Kidney epithelial cell (primary cell): ENCODE measurements around the gene TRIM46. TPM values are rescaled to one million over a fixed set of nuclear protein-coding genes. Genes with fewer than 3 reads are reported as not detected.
A peak's percentile ranks its signal among the peaks of the same experiment; 100 is the strongest.
"Not testable (repeated sequence)": the region's sequence is repeated elsewhere in the genome, so short reads cannot be mapped to it uniquely, and the experiment has no call there.

Source experiments
- DNase-seq: peaks from one replicate; pipeline ENCODE4 v3.0.0-alpha.2; 2010; ENCODE audit warnings: low read depth
- H3K27me3 ChIP-seq: 2 replicates; pipeline ENCODE4 v1.6.0; 2011; ENCODE audit warnings: low read length; ENCODE audit not compliant: control insufficient read depth, insufficient read depth
- H3K36me3 ChIP-seq: 2 replicates; pipeline ENCODE4 v1.5.1; 2011; ENCODE audit warnings: low read length; ENCODE audit not compliant: control insufficient read depth, insufficient read depth
- H3K4me3 ChIP-seq: 2 replicates; pipeline ENCODE4 v1.5.1; 2011; ENCODE audit warnings: low read depth, mild to moderate bottlenecking, control low read depth, low read length
- total RNA-seq: library from RNA; depleted of rRNA; stranded (reverse); fragments of >200 nt; gene quantifications from 2 replicates; pipeline ENCODE4 v1.2.3, GENCODE V29; 2015
- TF ChIP-seq, protein P1 (sequence below): IDR thresholded peaks from 2 replicates; pipeline ENCODE4 v1.5.1; 2011; ENCODE audit warnings: mild to moderate bottlenecking, moderate library complexity, low read length, control low read depth, inconsistent platforms; ENCODE audit not compliant: insufficient read depth, poor library complexity, severe bottlenecking

The TRIM46 gene
- total RNA-seq, 1 donor from 2014 or later = 7.1 TPM

DNA sequence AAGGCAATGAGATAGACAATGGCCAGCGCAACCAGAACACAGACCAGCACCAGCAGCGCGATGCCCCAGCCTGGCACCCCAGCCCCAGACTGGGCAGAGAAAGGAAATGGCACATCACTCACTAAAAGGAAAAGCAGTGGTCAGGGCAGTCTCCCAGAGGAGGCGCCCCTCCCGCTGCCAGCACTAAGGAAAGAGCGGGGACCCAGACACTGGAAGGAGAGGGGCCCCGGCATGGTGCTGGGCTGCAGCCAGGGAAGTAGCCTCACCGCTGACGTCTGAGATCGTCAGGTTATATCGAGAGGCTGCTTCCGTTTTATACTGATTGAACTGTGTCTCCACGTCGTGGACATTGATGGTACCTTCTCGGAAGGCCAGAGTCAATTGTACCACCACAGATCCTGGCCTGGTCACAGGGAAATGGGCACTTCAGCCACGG lies 13.8 kb downstream of the TRIM46 start:
- DNase-seq = no peak
- H3K4me3 ChIP-seq = no peak overlapping the region
- no peaks in the 10 kb centered on the region for H3K27me3 ChIP-seq
- H3K36me3 ChIP-seq = peaks cover 1% of the 10 kb centered on the region
- TF ChIP-seq, protein P1, sequence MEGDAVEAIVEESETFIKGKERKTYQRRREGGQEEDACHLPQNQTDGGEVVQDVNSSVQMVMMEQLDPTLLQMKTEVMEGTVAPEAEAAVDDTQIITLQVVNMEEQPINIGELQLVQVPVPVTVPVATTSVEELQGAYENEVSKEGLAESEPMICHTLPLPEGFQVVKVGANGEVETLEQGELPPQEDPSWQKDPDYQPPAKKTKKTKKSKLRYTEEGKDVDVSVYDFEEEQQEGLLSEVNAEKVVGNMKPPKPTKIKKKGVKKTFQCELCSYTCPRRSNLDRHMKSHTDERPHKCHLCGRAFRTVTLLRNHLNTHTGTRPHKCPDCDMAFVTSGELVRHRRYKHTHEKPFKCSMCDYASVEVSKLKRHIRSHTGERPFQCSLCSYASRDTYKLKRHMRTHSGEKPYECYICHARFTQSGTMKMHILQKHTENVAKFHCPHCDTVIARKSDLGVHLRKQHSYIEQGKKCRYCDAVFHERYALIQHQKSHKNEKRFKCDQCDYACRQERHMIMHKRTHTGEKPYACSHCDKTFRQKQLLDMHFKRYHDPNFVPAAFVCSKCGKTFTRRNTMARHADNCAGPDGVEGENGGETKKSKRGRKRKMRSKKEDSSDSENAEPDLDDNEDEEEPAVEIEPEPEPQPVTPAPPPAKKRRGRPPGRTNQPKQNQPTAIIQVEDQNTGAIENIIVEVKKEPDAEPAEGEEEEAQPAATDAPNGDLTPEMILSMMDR = no peak

DNA sequence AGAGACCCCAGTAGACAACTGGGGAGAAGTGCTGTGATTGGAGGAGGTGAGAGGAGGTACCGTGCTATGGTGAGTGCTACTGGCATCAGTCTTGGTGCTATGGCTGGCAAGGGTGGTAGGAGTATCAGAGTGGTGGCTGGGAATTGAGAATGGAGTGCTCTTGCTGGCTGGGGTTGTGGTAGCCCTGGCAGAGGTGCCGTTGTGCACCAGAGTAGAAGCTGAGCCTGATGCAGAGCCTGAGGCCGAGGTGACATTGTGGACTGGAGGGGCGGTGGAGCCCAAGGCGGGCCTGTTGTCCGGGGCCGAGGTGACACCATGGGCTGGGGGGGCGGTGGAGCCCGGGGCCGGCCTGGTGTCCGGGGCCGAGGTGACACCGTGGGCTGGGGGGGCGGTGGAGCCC lies 14.6 kb downstream of the TRIM46 start:
- TF ChIP-seq, protein P1 = no peak
- no peaks in the 10 kb centered on the region for H3K27me3 ChIP-seq
- H3K36me3 ChIP-seq = peaks cover 1% of the 10 kb centered on the region
- H3K4me3 ChIP-seq = no peak overlapping the region
- DNase-seq = no peak

DNA sequence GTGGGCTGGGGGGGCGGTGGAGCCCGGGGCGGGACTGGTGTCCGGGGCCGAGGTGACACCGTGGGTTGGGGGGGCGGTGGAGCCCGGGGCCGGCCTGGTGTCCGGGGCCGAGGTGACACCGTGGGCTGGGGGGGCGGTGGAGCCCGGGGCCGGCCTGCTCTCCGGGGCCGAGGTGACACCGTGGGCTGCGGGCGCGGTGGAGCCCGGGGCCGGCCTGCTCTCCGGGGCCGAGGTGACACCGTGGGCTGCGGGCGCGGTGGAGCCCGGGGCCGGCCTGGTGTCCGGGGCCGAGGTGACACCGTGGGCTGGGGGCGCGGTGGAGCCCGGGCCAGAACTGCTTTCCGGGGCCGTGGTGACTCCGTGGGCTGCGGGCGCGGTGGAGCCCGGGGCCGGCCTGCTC lies 16.3 kb downstream of the TRIM46 start:
- not testable (repeated sequence) for H3K36me3 ChIP-seq, H3K27me3 ChIP-seq, DNase-seq, H3K4me3 ChIP-seq

DNA sequence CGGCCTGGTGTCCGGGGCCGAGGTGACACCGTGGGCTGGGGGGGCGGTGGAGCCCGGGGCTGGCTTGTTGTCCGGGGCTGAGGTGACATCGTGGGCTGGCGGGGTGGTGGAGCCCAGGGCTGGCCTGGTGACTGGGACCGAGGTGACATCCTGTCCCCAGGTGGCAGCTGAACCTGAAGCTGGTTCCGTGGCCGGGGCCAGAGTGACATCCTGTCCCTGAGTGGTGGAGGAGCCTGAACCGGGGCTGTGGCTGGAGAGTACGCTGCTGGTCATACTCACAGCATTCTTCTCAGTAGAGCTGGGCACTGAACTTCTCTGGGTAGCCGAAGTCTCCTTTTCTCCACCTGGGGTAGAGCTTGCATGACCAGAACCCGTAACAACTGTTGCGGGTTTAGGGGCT lies 18.3 kb downstream of the TRIM46 start:
- no peak for DNase-seq
- H3K36me3 ChIP-seq = peaks cover 3% of the 10 kb centered on the region
- TF ChIP-seq, protein P1 = no peak
- no peaks in the 10 kb centered on the region for H3K27me3 ChIP-seq
- H3K4me3 ChIP-seq = no peak overlapping the region

DNA sequence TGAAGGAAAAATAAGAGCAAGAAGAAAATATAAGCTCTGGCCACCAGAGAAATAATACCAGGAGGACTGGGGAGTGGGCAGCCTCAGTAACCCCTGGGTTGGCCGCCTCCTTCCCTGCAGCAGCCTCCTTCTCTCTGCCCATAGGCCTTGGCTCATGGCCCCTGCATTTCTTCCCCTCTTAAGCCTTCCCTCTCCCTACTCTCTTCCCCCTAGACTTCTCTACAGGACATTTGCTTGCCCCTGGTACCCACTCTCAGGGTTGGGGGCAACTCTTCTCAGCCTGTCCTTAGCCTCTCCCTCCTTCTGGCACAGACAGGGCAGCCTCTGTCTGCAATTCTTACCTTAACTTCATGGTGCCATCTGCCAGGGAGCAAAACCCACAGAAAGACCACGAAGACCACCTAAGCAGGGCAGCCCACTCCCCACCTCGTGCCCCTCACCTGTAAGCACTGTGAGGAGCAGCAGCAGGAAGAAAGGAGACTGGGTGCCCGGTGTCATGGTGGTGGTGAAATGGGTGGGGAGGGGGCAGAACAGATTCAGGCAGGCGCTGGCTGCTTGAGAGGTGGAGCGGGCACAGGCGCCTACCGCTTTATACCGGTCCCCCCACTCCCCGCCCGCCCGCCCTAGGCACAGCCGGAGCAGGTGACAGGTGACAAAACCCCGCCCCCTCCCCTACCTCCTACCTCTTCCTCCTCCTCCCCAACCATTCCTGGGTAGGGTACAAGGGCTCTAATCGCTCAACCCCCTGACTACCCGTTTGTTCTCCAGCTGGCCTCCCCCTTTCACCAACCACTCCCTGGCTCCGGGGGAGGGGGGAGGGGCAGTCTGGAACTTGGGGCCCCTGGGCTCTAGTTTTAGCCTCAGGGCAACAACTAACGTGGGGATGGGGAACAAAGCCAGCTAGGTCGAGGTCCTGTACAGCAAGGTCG lies 19.0 kb downstream of the TRIM46 start:
- TF ChIP-seq, protein P1 = no peak
- H3K36me3 ChIP-seq = peaks cover 3% of the 10 kb centered on the region
- no peak for DNase-seq
- no peaks in the 10 kb centered on the region for H3K27me3 ChIP-seq
- peak overlapping the region; percentile 2 for H3K4me3 ChIP-seq

DNA sequence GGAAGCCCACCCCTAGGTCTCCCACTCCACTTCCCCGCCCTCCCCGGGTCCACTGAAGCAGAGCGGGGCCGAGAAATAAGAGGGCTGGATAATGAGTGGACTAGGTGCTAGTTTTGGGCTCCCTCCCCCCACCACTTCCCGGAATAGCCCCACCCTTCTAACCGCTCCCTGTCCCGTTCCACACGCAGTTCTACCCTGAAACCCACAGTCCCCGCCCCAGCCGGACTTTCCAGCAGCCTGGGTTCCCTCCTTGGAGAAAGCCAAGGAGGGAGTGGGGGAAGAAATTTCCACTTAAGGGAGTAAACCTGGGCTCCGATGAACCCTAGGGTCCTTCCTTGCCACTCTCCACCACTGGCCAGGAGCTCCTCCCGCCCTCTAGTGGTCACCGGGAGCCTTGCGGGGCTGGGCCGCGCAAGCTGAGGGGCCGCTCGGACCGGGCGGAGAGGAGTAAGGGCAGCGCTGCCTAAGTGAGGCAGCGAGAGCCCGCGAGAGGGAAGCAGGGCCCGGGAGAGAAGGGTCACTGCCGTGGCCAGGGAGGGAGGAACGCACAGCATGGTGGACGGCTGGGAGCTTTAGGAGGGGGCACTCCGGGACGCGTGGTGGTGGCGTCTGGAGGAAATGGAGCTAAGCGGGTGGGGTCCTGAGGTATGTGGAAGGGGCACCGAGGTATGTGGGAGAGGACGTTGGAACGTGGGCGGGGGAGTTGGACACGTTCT lies 19.8 kb downstream of the TRIM46 start:
- peak overlapping the region; percentile 55 for H3K4me3 ChIP-seq
- no peak for DNase-seq
- H3K27me3 ChIP-seq = no peaks in the 10 kb centered on the region
- TF ChIP-seq, protein P1 = peak; percentile 99
- peaks cover 7% of the 10 kb centered on the region for H3K36me3 ChIP-seq

DNA sequence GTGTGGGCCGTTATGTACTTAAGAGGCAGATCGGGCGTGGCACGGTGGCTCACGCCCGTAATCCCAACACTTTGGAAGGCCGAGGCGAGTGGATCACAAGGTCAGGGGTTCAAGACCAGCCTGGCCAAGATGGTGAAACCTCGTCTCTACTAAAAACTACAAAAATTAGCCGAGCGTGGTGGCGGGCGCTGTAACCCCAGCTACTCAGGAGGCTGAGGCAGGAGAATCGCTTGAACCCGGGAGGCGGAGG lies 20.3 kb downstream of the TRIM46 start:
- not testable (repeated sequence) for DNase-seq, H3K27me3 ChIP-seq, H3K36me3 ChIP-seq
- H3K4me3 ChIP-seq = peak overlapping the region; percentile 55
